Chondrocyte (in vitro differentiated cells): ENCODE results near the gene MKI67. TPM values are rescaled to one million over a fixed set of nuclear protein-coding genes. Genes with fewer than 3 reads are reported as not detected.

Experiments used
- DNase-seq: peaks from one replicate; pipeline ENCODE4 v3.0.0; 2021; ENCODE audit warnings: mixed read lengths, low spot score
- H3K27ac Mint-ChIP-seq: one replicate; pipeline ENCODE4 v1.8.0; 2021; ENCODE audit warnings: mild to moderate bottlenecking, moderate library complexity, mixed read lengths; ENCODE audit not compliant: unreplicated experiment
- H3K27me3 Mint-ChIP-seq: 2 replicates; pipeline ENCODE4 v1.8.0; 2021; ENCODE audit warnings: low read depth, mixed read lengths
- H3K36me3 Mint-ChIP-seq: 2 replicates; pipeline ENCODE4 v1.8.0; 2021; ENCODE audit warnings: low read depth, mixed read lengths
- H3K4me1 Mint-ChIP-seq: 2 replicates; pipeline ENCODE4 v1.8.0; 2021; ENCODE audit warnings: low read depth, mild to moderate bottlenecking, mixed read lengths
- H3K4me3 Mint-ChIP-seq: one replicate; pipeline ENCODE4 v1.8.0; 2021; ENCODE audit warnings: mild to moderate bottlenecking, moderate library complexity, mixed read lengths; ENCODE audit not compliant: unreplicated experiment
- H3K9me3 Mint-ChIP-seq: 2 replicates; pipeline ENCODE4 v1.8.0; 2021; ENCODE audit warnings: low read depth, mixed read lengths
- CTCF ChIP-seq: fragments of 200-600 bp; sonication (generic); IDR thresholded peaks from 2 replicates; pipeline ENCODE4 v1.5.0; 2021; ENCODE audit warnings: antibody characterized with exemption, mild to moderate bottlenecking, moderate library complexity
- total RNA-seq: library from RNA; stranded (reverse); gene quantifications from 3 replicates; pipeline ENCODE4 v1.2.1, GENCODE V29; 2021

Gene MKI67
- total RNA-seq, 1 donor from 2014 or later, result 17.1 TPM

DNA sequence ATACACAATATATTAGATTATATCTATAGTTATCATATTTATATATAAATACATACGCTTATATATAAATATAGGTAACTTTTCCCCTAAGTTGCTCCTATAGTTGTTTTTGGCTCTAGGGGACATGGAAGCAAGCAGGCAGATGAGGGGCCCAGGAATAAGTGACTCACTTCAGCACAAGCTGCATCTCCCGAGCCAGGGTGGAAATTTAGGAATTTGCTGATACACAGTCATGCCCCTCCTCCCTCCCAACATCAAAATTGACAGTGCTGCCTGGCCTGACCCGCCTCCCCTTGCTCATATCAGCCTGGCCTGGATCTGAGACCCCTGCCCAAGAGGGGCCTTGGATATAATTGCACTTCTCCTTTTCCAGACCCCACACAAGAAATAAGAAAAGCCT, 33.8 kb downstream of the MKI67 start:
- TF ChIP-seq CTCF, result no peak
- Mint-ChIP-seq H3K4me3 (no peak overlapping the region), H3K9me3 (no peaks in the 10 kb centered on the region), H3K4me1 (no peaks in the 10 kb centered on the region), H3K36me3 (no peaks in the 10 kb centered on the region), H3K27me3 (no peaks in the 10 kb centered on the region), H3K27ac (no peak overlapping the region)
- no peak for DNase-seq

GRCh38 chr10:128091636-128092210, 34.5 kb downstream of the MKI67 start:
- no peak for DNase-seq
- Mint-ChIP-seq H3K9me3 (no peaks in the 10 kb centered on the region), H3K4me3 (no peak overlapping the region), H3K36me3 (no peaks in the 10 kb centered on the region), H3K4me1 (peaks cover 7% of the 10 kb centered on the region), H3K27me3 (no peaks in the 10 kb centered on the region), H3K27ac (no peak overlapping the region)
- TF ChIP-seq CTCF, result no peak

DNA sequence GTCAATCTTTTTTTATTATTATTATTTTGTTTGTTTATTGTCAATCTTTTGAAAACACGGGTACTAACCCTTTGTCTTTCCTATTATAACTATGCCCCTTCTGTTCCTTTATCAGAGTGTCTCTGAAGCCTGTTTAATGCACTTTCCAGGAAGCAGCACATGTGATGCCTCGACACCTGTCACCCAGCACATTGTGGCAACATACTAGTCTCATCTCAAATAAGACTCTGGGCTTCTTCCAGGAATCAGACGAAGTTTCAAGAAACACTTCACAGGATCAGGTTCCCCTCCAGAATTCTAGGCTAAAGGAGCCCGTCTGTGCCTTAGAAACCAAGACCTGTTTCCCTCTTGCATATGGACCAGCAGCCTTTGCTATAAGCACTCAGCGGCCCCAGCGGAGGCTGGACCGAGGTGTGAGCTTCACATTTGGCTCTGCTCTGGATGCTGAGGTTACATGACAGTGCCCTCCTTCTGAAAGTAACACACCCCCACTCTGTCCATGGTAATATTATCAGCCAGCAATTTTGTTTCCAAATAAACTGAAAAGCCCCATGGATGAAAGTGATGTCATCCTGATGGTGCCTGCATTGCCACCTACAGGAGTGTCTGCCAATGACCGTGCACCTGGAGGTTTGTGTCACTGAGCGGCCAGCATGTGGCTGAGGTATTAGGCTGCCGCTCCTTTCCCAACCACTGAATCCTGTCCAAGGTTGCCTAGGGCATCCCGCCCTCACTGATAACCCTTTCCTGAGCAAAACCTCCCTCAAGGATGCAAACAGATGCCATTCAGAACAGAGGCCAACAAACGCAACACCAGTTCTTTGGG, 38.1 kb downstream of the MKI67 start:
- Mint-ChIP-seq H3K4me3 (no peak overlapping the region), H3K27ac (no peak overlapping the region), H3K27me3 (no peaks in the 10 kb centered on the region), H3K4me1 (peaks cover 8% of the 10 kb centered on the region), H3K36me3 (no peaks in the 10 kb centered on the region), H3K9me3 (no peaks in the 10 kb centered on the region)
- TF ChIP-seq CTCF, result peak; percentile 21
- no peak for DNase-seq

- no peaks in the 10 kb centered on the region for H3K36me3 Mint-ChIP-seq
- H3K4me1 Mint-ChIP-seq, result peaks cover 8% of the 10 kb centered on the region
- no peak for DNase-seq
- no peak for TF ChIP-seq CTCF
- no peak overlapping the region for H3K4me3 Mint-ChIP-seq
- H3K27ac Mint-ChIP-seq, result no peak overlapping the region
- H3K9me3 Mint-ChIP-seq, result no peaks in the 10 kb centered on the region
- no peaks in the 10 kb centered on the region for H3K27me3 Mint-ChIP-seq
These were observed 38.9 kb downstream of the MKI67 start for GRCh38 chr10:128087146-128087883.
